COLO829 (cell line): ENCODE data around the gene SPATS2L.

Experiments
- DNase-seq: peaks from one replicate; pipeline ENCODE4 v3.0.0; 2012; ENCODE audit warnings: low spot score

Gene SPATS2L

GRCh38 chr2:200306196-200306930 is at the start of gene SPATS2L:
TSS of gene SPATS2L (plus strand) at chr2:200306693. CDS start at chr2:200389245, 82,552 bp downstream.
- no peak for DNase-seq

- no peak for DNase-seq
These were observed 48.9 kb upstream of the SPATS2L start for GRCh38 chr2:200257570-200257969.

- no peak for DNase-seq
These were observed 48.4 kb upstream of the SPATS2L start for GRCh38 chr2:200258081-200258480.

- DNase-seq = no peak
These were observed 47.5 kb upstream of the SPATS2L start for GRCh38 chr2:200258881-200259576.

- no peak for DNase-seq
These were observed 46.9 kb upstream of the SPATS2L start for GRCh38 chr2:200259577-200259957.

- no peak for DNase-seq
These were observed 44.4 kb upstream of the SPATS2L start for GRCh38 chr2:200262047-200262446.

- no peak for DNase-seq
These were observed 43.2 kb upstream of the SPATS2L start for GRCh38 chr2:200263279-200263678.

- DNase-seq = no peak
These were observed 41.9 kb upstream of the SPATS2L start for GRCh38 chr2:200264631-200265030.

GRCh38 chr2:200266406-200266805 is 40.1 kb upstream of the SPATS2L start:
- DNase-seq = no peak

GRCh38 chr2:200267350-200267749 is 39.1 kb upstream of the SPATS2L start:
- DNase-seq = no peak

GRCh38 chr2:200270732-200271131 is 35.8 kb upstream of the SPATS2L start:
- DNase-seq = no peak

- no peak for DNase-seq
These were observed 34.2 kb upstream of the SPATS2L start for GRCh38 chr2:200272320-200272719.

GRCh38 chr2:200274116-200275075 is 32.1 kb upstream of the SPATS2L start:
- peak; percentile 92 for DNase-seq

- DNase-seq = no peak
These were observed 31.0 kb upstream of the SPATS2L start for GRCh38 chr2:200275295-200276013.

- no peak for DNase-seq
These were observed 30.0 kb upstream of the SPATS2L start for GRCh38 chr2:200276472-200276871.

- no peak for DNase-seq
These were observed 27.7 kb upstream of the SPATS2L start for GRCh38 chr2:200278694-200279316.

GRCh38 chr2:200279857-200280256 is 26.6 kb upstream of the SPATS2L start:
- no peak for DNase-seq

- no peak for DNase-seq
These were observed 19.9 kb upstream of the SPATS2L start for GRCh38 chr2:200286578-200286977.

GRCh38 chr2:200288670-200289429 is 17.6 kb upstream of the SPATS2L start:
- DNase-seq = no peak

GRCh38 chr2:200296118-200296517 is 10.4 kb upstream of the SPATS2L start:
- no peak for DNase-seq

GRCh38 chr2:200297100-200297499 is 9.4 kb upstream of the SPATS2L start:
- DNase-seq = no peak
